HG03558 (cell line): Measurements from ENCODE around the gene MPST.
"Not testable (repeated sequence)": the region's sequence is repeated elsewhere in the genome, so short reads cannot be mapped to it uniquely, and the experiment has no call there.

ENCODE experiments used
- ATAC-seq: cut with Tn5 transposase; IDR thresholded peaks from one replicate; pipeline ENCODE4 v1.9.1; 2021; ENCODE audit warnings: moderate number of reproducible peaks; ENCODE audit not compliant: unreplicated experiment; ENCODE audit errors: extremely low read depth

MPST gene

GRCh38 chr22:37058917-37059701 lies 39.6 kb downstream of the MPST start:
- no peak for ATAC-seq

GRCh38 chr22:37059876-37060449 lies 40.4 kb downstream of the MPST start:
- no peak for ATAC-seq

DNA sequence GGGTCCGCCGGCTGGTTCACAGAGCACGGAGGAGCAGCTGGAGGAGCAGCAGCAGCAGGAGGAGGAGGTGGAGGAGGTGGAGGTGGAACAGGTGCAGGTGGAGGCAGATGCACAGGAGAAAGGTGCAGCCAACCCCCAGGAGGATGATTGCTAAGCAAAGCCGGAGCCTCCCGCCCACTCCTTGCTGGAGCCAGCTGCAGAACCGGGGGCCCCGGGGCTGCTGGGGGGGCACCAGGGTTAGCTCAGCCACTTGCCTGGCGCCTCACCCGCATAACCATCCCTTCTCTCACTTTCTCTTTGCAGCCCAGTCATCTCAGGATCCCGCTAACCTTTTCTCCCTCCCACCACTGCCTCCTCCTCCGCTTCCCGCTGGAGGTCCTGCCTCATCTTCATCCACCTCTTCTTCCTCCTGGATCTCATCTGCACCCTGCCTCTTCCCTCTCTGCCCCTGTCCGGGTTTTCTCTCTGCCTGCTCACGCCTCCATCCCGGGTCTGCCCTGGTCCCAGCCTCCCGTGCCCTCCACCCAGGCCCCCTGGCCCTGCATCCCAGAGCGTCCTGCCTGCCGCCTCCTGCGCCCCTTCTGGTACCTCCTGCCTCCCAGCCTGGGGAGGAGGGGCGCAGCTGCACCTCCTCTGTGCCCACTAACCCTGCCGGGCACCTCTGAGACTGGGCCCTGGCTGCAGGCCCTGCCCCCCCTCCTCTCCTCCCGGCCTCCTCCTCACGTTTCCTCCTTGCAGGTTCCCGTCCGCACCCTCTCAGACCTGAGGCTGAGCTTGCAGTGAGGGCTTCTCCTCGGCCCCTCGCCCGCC lies 41.5 kb downstream of the MPST start:
- no peak for ATAC-seq

DNA sequence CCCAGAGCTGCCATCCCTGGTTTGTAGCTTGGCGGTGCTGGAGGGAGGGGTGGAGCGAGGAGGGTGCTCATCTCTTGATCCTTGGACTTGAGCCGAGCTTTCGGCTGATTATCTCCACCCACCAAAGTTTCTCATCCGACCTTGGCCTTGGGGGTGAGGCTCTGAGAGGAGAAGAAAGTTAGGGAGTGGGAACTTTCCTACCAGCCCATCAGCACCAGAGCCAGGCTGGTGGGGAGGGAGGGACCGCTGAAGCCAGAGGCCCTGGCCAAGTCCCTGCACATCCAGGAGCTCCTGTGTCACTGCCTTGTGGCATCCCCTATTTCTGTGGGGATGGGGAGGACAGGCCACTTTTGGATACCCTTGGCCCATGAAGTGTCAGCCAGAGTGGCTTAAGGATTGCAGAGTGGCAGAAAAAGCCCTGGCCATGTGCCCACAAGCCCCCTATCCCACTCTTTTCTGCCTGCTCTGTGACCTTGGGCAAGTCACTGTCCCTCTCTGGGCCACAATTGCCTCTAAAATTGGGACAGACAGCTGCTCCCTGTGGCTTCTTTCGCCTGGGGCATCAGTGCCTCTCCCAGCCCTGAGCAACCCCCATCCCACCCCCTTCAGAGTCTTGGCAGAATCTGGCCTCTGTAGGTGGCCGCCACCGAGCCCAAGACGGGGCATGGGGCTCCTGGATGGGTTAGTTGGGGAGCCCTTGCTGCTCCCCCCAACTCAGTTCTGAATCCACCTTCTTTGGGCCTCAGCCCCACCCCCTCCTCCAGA lies 42.3 kb downstream of the MPST start:
- ATAC-seq, result no peak

GRCh38 chr22:37062376-37062675 lies 42.8 kb downstream of the MPST start:
- ATAC-seq, result no peak

- ATAC-seq, result no peak
Measured at GRCh38 chr22:37062702-37063381, 43.3 kb downstream of the MPST start.

- ATAC-seq, result no peak
Measured at GRCh38 chr22:37063431-37064420, 44.2 kb downstream of the MPST start.

DNA sequence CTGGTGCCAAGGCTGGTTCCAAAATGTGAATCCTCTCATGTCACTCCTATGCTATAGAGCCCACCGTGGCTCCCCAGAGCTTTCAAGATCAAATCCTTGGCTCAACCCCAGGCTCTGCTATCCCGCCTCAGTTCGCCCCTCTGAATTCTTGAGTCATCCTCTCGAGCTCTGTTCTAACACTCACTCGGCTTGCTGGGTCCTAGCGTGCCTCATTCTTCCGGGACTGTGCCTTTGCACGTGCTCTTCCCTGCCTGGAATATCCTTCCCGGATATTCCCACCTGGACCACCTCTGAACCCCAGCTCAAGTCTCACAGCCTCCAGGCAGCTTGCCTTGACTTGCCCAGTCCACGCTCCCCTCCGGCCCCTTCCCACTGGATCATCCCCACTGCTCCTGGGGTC lies 45.0 kb downstream of the MPST start:
- ATAC-seq, result no peak

DNA sequence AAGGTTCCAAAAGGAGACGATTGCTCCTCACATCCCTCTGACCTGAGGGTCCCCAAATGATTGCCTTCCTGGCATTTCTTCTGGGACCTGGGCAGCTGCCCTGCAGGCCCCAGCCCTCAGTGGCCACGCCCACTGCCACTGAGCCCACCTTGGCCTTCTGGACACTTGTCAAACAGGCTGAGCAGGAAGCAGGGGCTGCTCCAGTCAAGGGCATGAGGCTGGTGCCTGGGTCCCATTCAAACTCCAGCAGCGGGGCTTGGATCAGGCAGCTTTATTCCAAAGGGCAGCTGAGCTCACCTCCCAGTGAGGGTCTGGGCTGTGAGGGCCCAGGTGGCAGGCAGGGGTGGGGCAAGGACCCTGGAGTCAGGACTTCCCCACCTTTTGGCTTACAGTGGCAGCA lies 45.6 kb downstream of the MPST start:
- ATAC-seq, result no peak

DNA sequence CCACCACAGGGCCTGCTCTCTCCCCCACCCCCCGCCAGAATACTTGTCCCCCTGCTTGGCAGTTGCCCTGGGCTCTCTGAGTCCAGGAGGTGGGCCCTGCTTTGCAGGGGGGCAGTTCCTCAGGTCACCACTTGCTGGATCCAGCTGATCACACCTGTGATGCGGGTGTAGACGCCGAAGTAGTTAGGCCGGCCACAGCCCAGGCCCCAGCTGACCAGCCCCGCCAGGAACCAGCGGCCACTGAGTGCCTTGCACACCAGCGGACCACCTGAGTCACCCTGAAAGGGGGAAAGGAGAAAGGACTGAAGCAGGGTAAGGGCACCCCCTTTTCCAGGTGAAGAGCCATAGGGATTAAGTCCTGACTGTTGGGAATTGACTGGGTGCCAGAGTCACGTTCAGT lies 46.4 kb downstream of the MPST start:
- no peak for ATAC-seq

GRCh38 chr22:37067428-37067827 lies 47.9 kb downstream of the MPST start:
- ATAC-seq, result no peak

- no peak for ATAC-seq
Measured at GRCh38 chr22:37068859-37069258, 49.3 kb downstream of the MPST start.

DNA sequence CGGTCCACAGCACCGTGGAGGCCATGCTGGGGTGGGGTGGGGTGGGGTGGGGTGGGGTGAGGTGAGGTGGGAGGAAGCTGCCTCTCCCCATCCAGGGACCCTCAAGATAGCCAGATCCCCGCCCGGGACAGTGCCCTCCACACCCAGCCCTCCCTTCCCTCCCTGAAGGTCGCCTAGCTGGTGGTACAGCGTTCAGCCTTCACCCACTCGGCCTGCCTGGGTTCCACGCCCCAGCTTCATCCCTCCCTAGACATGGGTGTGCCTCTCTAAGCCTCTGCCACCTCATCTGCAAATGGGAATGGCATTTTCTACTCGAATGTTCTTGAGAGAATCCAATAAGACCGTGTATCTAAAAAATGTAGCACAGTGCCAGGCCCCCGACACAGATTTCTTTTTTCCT lies 49.8 kb downstream of the MPST start:
- ATAC-seq, result no peak

DNA sequence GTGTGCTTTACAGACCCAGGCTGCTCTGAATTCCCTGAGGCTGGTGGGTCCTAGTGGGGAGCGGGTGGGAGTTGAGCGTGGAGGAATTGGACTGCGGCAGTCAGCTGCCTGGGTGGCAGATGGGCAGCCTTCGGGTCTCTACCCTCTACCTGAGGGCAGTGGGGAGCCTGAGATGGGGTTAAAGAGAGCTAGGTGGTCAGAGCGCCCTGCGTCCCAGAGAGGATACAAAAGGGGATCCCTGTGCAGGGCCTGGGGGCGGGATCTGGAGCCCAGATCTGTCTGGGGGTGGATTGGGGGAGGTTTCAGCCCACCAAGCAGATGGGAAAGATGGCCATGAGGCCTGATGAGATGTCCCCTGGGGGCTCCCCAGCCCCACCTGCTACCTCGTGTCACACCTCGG lies 50.2 kb downstream of the MPST start:
- no peak for ATAC-seq

- no peak for ATAC-seq
Measured at GRCh38 chr22:37070334-37070733, 50.8 kb downstream of the MPST start.

DNA sequence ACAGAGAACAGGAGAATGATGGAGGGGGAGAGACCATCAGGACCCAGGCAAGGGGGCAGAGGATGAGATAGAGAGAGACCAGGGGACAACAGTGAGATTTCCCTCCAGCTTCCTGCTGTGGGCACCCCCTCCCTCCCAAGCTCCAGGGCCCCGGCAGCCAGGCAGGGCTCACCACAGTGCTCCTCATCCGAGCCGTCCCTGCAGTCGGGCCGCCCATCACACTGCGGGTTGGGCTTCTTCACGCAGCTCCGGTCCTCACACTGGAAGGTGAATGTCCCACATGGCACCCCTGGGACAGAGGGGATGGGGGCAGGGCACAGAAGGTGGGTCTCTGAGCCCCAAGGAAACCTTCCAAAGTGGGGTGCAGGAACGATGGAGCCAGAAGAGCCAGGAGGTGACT lies 51.2 kb downstream of the MPST start:
- no peak for ATAC-seq

DNA sequence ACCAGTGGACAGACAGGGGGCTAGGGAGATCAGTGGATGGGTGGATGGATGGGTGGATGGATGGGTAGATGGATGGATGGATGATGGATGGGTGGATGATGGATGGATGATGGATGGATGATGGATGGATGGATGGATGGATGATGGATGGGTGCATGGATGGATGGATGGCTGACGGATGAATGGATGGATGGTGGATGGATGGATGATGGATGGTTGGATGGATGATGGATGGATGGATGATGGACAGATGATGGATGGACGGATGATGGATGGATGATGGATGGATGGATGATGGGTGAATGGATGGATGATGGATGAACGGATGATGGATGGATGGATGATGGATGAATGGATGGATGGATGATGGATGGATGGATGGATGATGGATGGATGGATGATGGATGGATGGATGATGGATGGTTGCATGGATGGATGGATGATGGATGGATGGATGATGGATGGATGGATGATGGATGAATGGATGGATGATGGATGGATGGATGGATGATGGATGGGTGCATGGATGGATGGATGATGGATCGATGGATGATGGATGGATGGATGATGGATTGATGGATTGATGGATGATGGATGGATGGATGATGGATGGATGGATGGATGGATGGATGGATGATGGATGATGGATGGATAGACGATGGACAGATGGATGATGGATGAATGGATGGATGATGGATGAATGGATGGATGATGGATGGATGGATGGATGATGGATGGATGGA lies 52.5 kb downstream of the MPST start:
- not testable (repeated sequence) for ATAC-seq

GRCh38 chr22:37072673-37073072 lies 53.1 kb downstream of the MPST start:
- no peak for ATAC-seq
